H1 (cell line): ENCODE data around the gene CRISPLD2. TPM values are rescaled to one million over a fixed set of nuclear protein-coding genes. Genes with fewer than 3 reads are reported as not detected.

ENCODE experiments used
- CTCF ChIA-PET: fragments of 300-600 bp; sonication (Branson Sonifier 250); formaldehyde crosslinking; loops from one replicate; lab custom pipeline; 2021; ENCODE audit not compliant: partially characterized antibody; lab: Charles Lee
- POLR2A ChIA-PET: fragments of 300-600 bp; sonication (Branson Sonifier 250); formaldehyde crosslinking; loops from one replicate; lab custom pipeline; 2021; ENCODE audit warnings: inconsistent platforms; ENCODE audit not compliant: partially characterized antibody; lab: Charles Lee
- DNase-seq, 2 experiments: peaks; one replicate each; pipeline versions ENCODE4 v3.0.0 to v3.0.0-alpha.2; 2010 to 2022; ENCODE audit warnings: low spot score in 2 of 2, low read depth in 1 of 2, mixed read lengths in 1 of 2
- FAIRE-seq: peaks from 2 replicates; lab custom pipeline; 2011; peaks lifted over from hg19 to GRCh38; lab: Jason Lieb, UNC
- H2AFZ ChIP-seq: 2 replicates; pipeline ENCODE4 v1.8.1; 2012; ENCODE audit warnings: low read length, inconsistent platforms
- H2AK5ac ChIP-seq: 2 replicates; pipeline ENCODE4 v1.6.1; 2013; ENCODE audit warnings: low read depth, low read length
- H2BK120ac ChIP-seq: replicated peaks from 2 replicates; pipeline ENCODE3; 2013; ENCODE audit warnings: low read depth, low read length, inconsistent platforms
- H2BK12ac ChIP-seq: 2 replicates; pipeline ENCODE4 v1.6.1; 2013; ENCODE audit warnings: low read depth, low read length
- H2BK15ac ChIP-seq: 2 replicates; pipeline ENCODE4 v1.6.1; 2013; ENCODE audit warnings: low read length
- H2BK20ac ChIP-seq: 2 replicates; pipeline ENCODE4 v1.6.1; 2013; ENCODE audit warnings: low read length
- H2BK5ac ChIP-seq: 2 replicates; pipeline ENCODE4 v1.6.1; 2013; ENCODE audit warnings: low read depth, low read length
- H3K14ac ChIP-seq: 2 replicates; pipeline ENCODE4 v1.6.1; 2013; ENCODE audit warnings: inconsistent platforms; ENCODE audit not compliant: insufficient read length
- H3K18ac ChIP-seq: 2 replicates; pipeline ENCODE4 v1.6.1; 2013; ENCODE audit warnings: low read length; ENCODE audit errors: extremely low read depth
- H3K23ac ChIP-seq: 2 replicates; pipeline ENCODE4 v1.6.1; 2013; ENCODE audit warnings: inconsistent platforms; ENCODE audit not compliant: insufficient read length
- H3K23me2 ChIP-seq: 2 replicates; pipeline ENCODE4 v1.6.1; 2013; ENCODE audit warnings: low read depth, low read length
- H3K27ac ChIP-seq: 2 replicates; pipeline ENCODE4 v1.6.1; 2011; ENCODE audit warnings: low read depth, low read length, inconsistent platforms
- H3K27me3 ChIP-seq, 4 experiments: replicated peaks in 1 of 4; 1 replicate in 1 of 4; 2 replicates in 3 of 4; pipeline versions ENCODE4 v1.6.1 to v1.8.1; 2011 to 2013; ENCODE audit warnings: low read length in 3 of 4, mild to moderate bottlenecking in 3 of 4, inconsistent platforms in 2 of 4, mixed read lengths in 2 of 4, moderate library complexity in 1 of 4; ENCODE audit not compliant: control insufficient read depth in 3 of 4, insufficient read depth in 3 of 4; ENCODE audit errors: extremely low read depth in 1 of 4
- H3K36me3 ChIP-seq, 4 experiments: 2 replicates each; pipeline versions ENCODE4 v1.6.1 to v1.8.1; 2011 to 2013; ENCODE audit warnings: mild to moderate bottlenecking in 4 of 4, low read length in 3 of 4, moderate library complexity in 2 of 4, control low read depth in 1 of 4, inconsistent platforms in 1 of 4; ENCODE audit not compliant: insufficient read depth in 4 of 4, control insufficient read depth in 2 of 4
- H3K4ac ChIP-seq: replicated peaks from 2 replicates; pipeline ENCODE3; 2013; ENCODE audit warnings: low read length, low read depth, mixed read lengths, inconsistent platforms; ENCODE audit not compliant: insufficient read length
- H3K4me1 ChIP-seq, 4 experiments: replicated peaks in 1 of 4; 1 replicate in 1 of 4; 2 replicates in 3 of 4; pipeline versions ENCODE4 v1.6.1 to v1.8.1; 2011 to 2013; ENCODE audit warnings: low read length in 3 of 4, inconsistent platforms in 2 of 4, mixed read lengths in 1 of 4; ENCODE audit not compliant: insufficient read depth in 4 of 4, control insufficient read depth in 3 of 4
- H3K4me2 ChIP-seq, 2 experiments: 2 replicates each; pipeline versions ENCODE4 v1.6.1 to v1.8.1; 2011 to 2013; ENCODE audit warnings: low read depth in 2 of 2, low read length in 2 of 2, control low read depth in 1 of 2, inconsistent platforms in 1 of 2, mild to moderate bottlenecking in 1 of 2; ENCODE audit not compliant: insufficient read depth in 1 of 2
- H3K4me3 ChIP-seq, 4 experiments: fragments of 200-600, 300-600 bp in 1 of 4; sonication (generic), shearing (Covaris generic), sonication (Bioruptor Twin) in 1 of 4; 2 replicates each; pipeline versions ENCODE4 v1.5.1 to v1.8.1; 2011 to 2016; ENCODE audit warnings: low read length in 4 of 4, low read depth in 3 of 4, control low read depth in 2 of 4, inconsistent platforms in 2 of 4, mild to moderate bottlenecking in 2 of 4, mixed read lengths in 1 of 4, moderate library complexity in 1 of 4; ENCODE audit not compliant: insufficient read depth in 2 of 4; ENCODE audit errors: extremely low read depth in 1 of 4
- H3K56ac ChIP-seq: replicated peaks from 2 replicates; pipeline ENCODE3; 2013; ENCODE audit warnings: low read depth, mild to moderate bottlenecking, mixed read lengths, low read length, inconsistent platforms; ENCODE audit not compliant: insufficient read length
- H3K79me1 ChIP-seq: 2 replicates; pipeline ENCODE4 v1.6.1; 2013; ENCODE audit warnings: low read depth, low read length, control low read depth
- H3K79me2 ChIP-seq, 2 experiments: 2 replicates each; pipeline versions ENCODE4 v1.6.1 to v1.8.1; 2012 to 2013; ENCODE audit warnings: low read length in 2 of 2, mild to moderate bottlenecking in 2 of 2, inconsistent platforms in 1 of 2; ENCODE audit not compliant: insufficient read depth in 2 of 2, control insufficient read depth in 1 of 2
- H3K9ac ChIP-seq, 4 experiments: replicated peaks in 1 of 4; 1 replicate in 1 of 4; 2 replicates in 3 of 4; pipeline versions ENCODE4 v1.6.1 to v1.8.1; 2011 to 2013; ENCODE audit warnings: low read depth in 3 of 4, low read length in 3 of 4, control low read depth in 2 of 4, mild to moderate bottlenecking in 2 of 4, moderate library complexity in 2 of 4, inconsistent platforms in 1 of 4; ENCODE audit errors: extremely low read depth in 1 of 4
- H3K9me3 ChIP-seq, 2 experiments: 2 replicates each; pipeline versions ENCODE4 v1.6.1 to v1.8.1; 2012 to 2013; ENCODE audit warnings: mild to moderate bottlenecking in 2 of 2, moderate library complexity in 2 of 2, control low read depth in 1 of 2, inconsistent platforms in 1 of 2, low read depth in 1 of 2, low read length in 1 of 2, mixed read lengths in 1 of 2; ENCODE audit not compliant: insufficient read depth in 2 of 2
- H4K20me1 ChIP-seq, 2 experiments: replicated peaks in 1 of 2; 2 replicates each; pipeline versions ENCODE3 to v1.8.1; 2011 to 2013; ENCODE audit warnings: inconsistent platforms in 2 of 2, low read length in 2 of 2, mild to moderate bottlenecking in 1 of 2; ENCODE audit not compliant: insufficient read depth in 2 of 2, control insufficient read depth in 1 of 2
- H4K5ac ChIP-seq: 2 replicates; pipeline ENCODE4 v1.6.1; 2013; ENCODE audit warnings: low read length, low read depth, mixed read lengths, inconsistent platforms; ENCODE audit not compliant: insufficient read length
- H4K8ac ChIP-seq: 2 replicates; pipeline ENCODE4 v1.8.0; 2013; ENCODE audit warnings: mild to moderate bottlenecking, moderate library complexity, low read length, inconsistent platforms; ENCODE audit not compliant: insufficient read depth; ENCODE audit errors: extremely low read depth
- H4K91ac ChIP-seq: replicated peaks from 2 replicates; pipeline ENCODE3; 2013; ENCODE audit warnings: low read length, mixed read lengths, inconsistent platforms; ENCODE audit not compliant: insufficient read length
- ASH2L ChIP-seq: fragments of 200-600, 300-600 bp; sonication (generic); IDR thresholded peaks from one replicate; pipeline ENCODE4 v1.7.1; 2017; ENCODE audit warnings: low read length
- EGR1 ChIP-seq: IDR thresholded peaks from 2 replicates; pipeline ENCODE4 v1.6.1; 2011; ENCODE audit warnings: low read depth, low read length, borderline replicate concordance
- EP300 ChIP-seq, 2 experiments: IDR thresholded peaks; 1 replicate in 1 of 2; 2 replicates in 1 of 2; pipeline ENCODE4 v1.6.1; 2011 to 2012; ENCODE audit warnings: low read depth in 2 of 2, low read length in 2 of 2, mild to moderate bottlenecking in 2 of 2, borderline replicate concordance in 1 of 2, inconsistent platforms in 1 of 2, moderate library complexity in 1 of 2
- HDAC2 ChIP-seq, 2 experiments: fragments of 300-600 bp in 1 of 2; sonication (generic) in 1 of 2; IDR thresholded peaks; 2 replicates each; pipeline ENCODE4 v1.6.1; 2011 to 2012; ENCODE audit warnings: low read depth in 2 of 2, low read length in 2 of 2, mild to moderate bottlenecking in 2 of 2, moderate library complexity in 2 of 2, borderline replicate concordance in 1 of 2, inconsistent platforms in 1 of 2
- JUND ChIP-seq: IDR thresholded peaks from 2 replicates; pipeline ENCODE4 v1.6.1; 2011; ENCODE audit warnings: mild to moderate bottlenecking, improper control_type of control experiment, low read length
- KDM5A ChIP-seq: fragments of 200-600 bp; IDR thresholded peaks from 2 replicates; pipeline ENCODE4 v1.7.1; 2012; ENCODE audit warnings: mild to moderate bottlenecking, low read length, inconsistent platforms, mixed read lengths
- NANOG ChIP-seq: IDR thresholded peaks from 2 replicates; pipeline ENCODE4 v1.6.1; 2011; ENCODE audit warnings: low read length, low read depth, mild to moderate bottlenecking, inconsistent platforms; ENCODE audit not compliant: insufficient read depth, poor library complexity, severe bottlenecking
- RNF2 ChIP-seq: fragments of 200-900, 300-1000 bp; sonication (generic); IDR thresholded peaks from 2 replicates; pipeline ENCODE4 v1.7.1; 2016; ENCODE audit warnings: borderline replicate concordance, low read depth, mild to moderate bottlenecking, antibody characterized with exemption, low read length; ENCODE audit not compliant: poor library complexity, severe bottlenecking; ENCODE audit errors: missing control alignments
- SIRT6 ChIP-seq: IDR thresholded peaks from one replicate; pipeline ENCODE4 v1.7.1; 2012; ENCODE audit warnings: low read length, inconsistent platforms
- SIX5 ChIP-seq: IDR thresholded peaks from 2 replicates; pipeline ENCODE4 v1.6.1; 2011; ENCODE audit warnings: mild to moderate bottlenecking, low read depth, low read length
- TBP ChIP-seq: IDR thresholded peaks from 2 replicates; pipeline ENCODE4 v1.6.1; 2011; ENCODE audit warnings: low read depth, low read length, improper control_type of control experiment
- TCF12 ChIP-seq: IDR thresholded peaks from 2 replicates; pipeline ENCODE4 v1.6.1; 2011; ENCODE audit warnings: low read depth, mild to moderate bottlenecking, low read length
- WGBS, 2 experiments: shearing (Covaris generic) in 1 of 2; methylation state at CpG; one replicate each; pipeline versions ENCODE4 v1.1.6 to v1.1.7; 2013 to 2015; ENCODE audit warnings: low lambda C conversion rate in 2 of 2, mixed read lengths in 2 of 2, inconsistent platforms in 1 of 2, low coverage in 1 of 2, missing lambda C conversion rate in 1 of 2; ENCODE audit not compliant: insufficient replicate concordance in 2 of 2, insufficient coverage in 1 of 2, insufficient read length in 1 of 2; ENCODE audit errors: extremely low coverage in 1 of 2, missing lambda C conversion rate in 1 of 2; 5-methylcytosine and 5-hydroxymethylcytosine counted together
- polyA plus RNA-seq, 7 experiments: library from polyadenylated mRNA; depleted of rRNA in 3 of 7; stranded (reverse) in 5 of 7; unstranded in 2 of 7; fragments of >200 nt in 5 of 7; fragments of 200-250 nt in 2 of 7; gene quantifications; 1 replicate in 5 of 7; 2 replicates in 1 of 7; 4 replicates in 1 of 7; pipeline versions ENCODE4 v1.2.1 to v1.2.3, GENCODE V29; 2011 to 2013; ENCODE audit warnings: missing spikeins in 2 of 7, mixed read lengths in 2 of 7
- total RNA-seq: library from RNA; stranded (reverse); fragmentation: NEBNext Ultra II Directional; extraction: Animal tissue kit (Norgen Biotek cat#: 25700); gene quantifications from 2 replicates; pipeline ENCODE4 v1.2.1, GENCODE V29; 2021
- TF ChIP-seq, protein P1 (sequence below): IDR thresholded peaks from 2 replicates; pipeline ENCODE4 v1.6.1; 2012; ENCODE audit warnings: inconsistent platforms

Gene CRISPLD2
- total and polyA plus RNA-seq, 2 of the 8 experiments (the other 6 are each of a cell fraction or from before 2014, with no cell fraction given) = 2.7 to 5.1 TPM

DNA sequence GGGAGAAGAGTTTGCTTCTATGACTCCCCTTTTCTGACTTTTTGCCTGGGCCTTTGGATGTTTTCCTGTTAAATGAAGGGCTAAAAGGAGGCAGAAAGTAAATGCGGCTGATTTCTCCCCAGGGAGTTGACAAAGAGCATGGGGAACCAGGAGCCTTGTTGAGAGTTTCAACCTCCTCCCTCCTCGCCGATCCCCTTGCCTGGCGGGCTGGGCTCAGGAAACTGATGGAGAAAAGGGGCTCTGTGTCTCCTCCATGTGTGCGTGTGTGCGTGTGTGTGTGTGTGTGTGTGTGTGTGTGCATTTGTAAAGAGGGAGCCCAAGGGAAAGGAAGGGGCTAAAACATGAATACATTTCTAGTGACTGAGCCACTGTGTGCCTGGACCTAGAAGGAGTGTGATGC lies 97.1 kb downstream of the CRISPLD2 start:
- FAIRE-seq (no peak), DNase-seq (no peak)
- Histone ChIP-seq H3K79me2 (no peaks in the 10 kb centered on the region), H3K27me3 (no peaks in the 10 kb centered on the region), H2BK5ac (no peak overlapping the region), H3K23me2 (no peaks in the 10 kb centered on the region; the same call in 1 of the 2 replicates), H3K23ac (no peak overlapping the region), H4K5ac (no peak overlapping the region), H3K4me2 (no peak overlapping the region), H2BK12ac (no peak overlapping the region), H3K9ac (no peak overlapping the region), H2AFZ (no peak overlapping the region), H3K27ac (no peak overlapping the region), H3K56ac (no peak overlapping the region), H4K20me1 (no peaks in the 10 kb centered on the region), H2BK20ac (no peak overlapping the region), H3K9me3 (no peaks in the 10 kb centered on the region), H2AK5ac (no peak overlapping the region), H4K91ac (no peak overlapping the region), H3K18ac (no peak overlapping the region), H3K4me3 (no peak overlapping the region), H3K14ac (no peak overlapping the region), H2BK120ac (no peak overlapping the region), H4K8ac (no peak overlapping the region), H3K79me1 (no peaks in the 10 kb centered on the region), H3K4me1 (no peaks in the 10 kb centered on the region; a peak in 1 of 7 replicates), H3K36me3 (no peaks in the 10 kb centered on the region), H3K4ac (no peak overlapping the region), H2BK15ac (no peak overlapping the region)
- ChIA-PET CTCF (interaction anchor here (0.6 to 3.3 kb wide), 9 partner anchors 8 to 117 kb away, joined by 3 to 20 read pairs (median 3); no protein-coding TSS in a partner anchor), POLR2A (no interaction called here)
- WGBS, 2 experiments = 82% methylated on average over 6 of the region's 6 CpGs; no CpG with 5 or more reads in 1 of the 2 experiments
- TF ChIP-seq, protein P1, sequence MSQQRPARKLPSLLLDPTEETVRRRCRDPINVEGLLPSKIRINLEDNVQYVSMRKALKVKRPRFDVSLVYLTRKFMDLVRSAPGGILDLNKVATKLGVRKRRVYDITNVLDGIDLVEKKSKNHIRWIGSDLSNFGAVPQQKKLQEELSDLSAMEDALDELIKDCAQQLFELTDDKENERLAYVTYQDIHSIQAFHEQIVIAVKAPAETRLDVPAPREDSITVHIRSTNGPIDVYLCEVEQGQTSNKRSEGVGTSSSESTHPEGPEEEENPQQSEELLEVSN = no peak
- TF ChIP-seq HDAC2 (IDR thresholded peaks at IDR 0.05; ENCODE audit: borderline replicate concordance in 1 of 2, low read depth in 2 of 2, low read length in 2 of 2) = no peak
- no peak for TF ChIP-seq SIRT6
- no peak for TF ChIP-seq SIX5
- TF ChIP-seq TBP = no peak
- TF ChIP-seq KDM5A = no peak
- no peak for TF ChIP-seq ASH2L
- TF ChIP-seq NANOG = no peak
- no peak for TF ChIP-seq TCF12
- no peak for TF ChIP-seq JUND
- no peak for TF ChIP-seq EGR1
- TF ChIP-seq RNF2 = no peak
- TF ChIP-seq EP300 (IDR thresholded peaks at IDR 0.05; ENCODE audit: borderline replicate concordance in 1 of 2, low read depth in 2 of 2, low read length in 2 of 2) = no peak
